GM18868 (cell line): ENCODE data around the gene RIC3.
"Not testable (repeated sequence)": the region's sequence is repeated elsewhere in the genome, so short reads cannot be mapped to it uniquely, and the experiment has no call there.

ENCODE experiments used
- ATAC-seq: cut with Tn5 transposase; IDR thresholded peaks from one replicate; pipeline ENCODE4 v1.9.1; 2021; ENCODE audit warnings: mild to moderate bottlenecking, moderate library complexity; ENCODE audit not compliant: unreplicated experiment

Gene RIC3

GRCh38 chr11:8192016-8192895 lies 23.4 kb upstream of the RIC3 start:
- ATAC-seq = peak; percentile 74

GRCh38 chr11:8190431-8190830 lies 21.6 kb upstream of the RIC3 start:
- no peak for ATAC-seq

DNA sequence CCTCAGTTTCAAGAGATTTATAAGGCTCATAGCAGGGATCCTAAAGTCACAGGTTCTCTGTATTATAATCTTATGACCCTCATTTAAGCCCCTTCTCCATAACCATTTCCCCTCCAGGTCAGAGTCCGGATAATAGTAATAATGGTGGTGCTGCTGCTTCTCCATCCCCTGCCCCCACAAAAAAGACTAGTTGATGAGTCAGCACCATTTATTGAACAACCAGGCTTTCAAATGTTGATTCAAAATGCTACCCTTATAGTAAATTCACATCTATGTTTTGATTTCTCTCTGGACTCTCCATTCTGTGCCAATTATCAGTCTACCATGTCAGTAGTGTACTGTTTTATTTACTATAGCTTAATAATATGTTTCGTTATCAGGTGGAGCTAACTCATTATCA lies 17.6 kb upstream of the RIC3 start:
- no peak for ATAC-seq

DNA sequence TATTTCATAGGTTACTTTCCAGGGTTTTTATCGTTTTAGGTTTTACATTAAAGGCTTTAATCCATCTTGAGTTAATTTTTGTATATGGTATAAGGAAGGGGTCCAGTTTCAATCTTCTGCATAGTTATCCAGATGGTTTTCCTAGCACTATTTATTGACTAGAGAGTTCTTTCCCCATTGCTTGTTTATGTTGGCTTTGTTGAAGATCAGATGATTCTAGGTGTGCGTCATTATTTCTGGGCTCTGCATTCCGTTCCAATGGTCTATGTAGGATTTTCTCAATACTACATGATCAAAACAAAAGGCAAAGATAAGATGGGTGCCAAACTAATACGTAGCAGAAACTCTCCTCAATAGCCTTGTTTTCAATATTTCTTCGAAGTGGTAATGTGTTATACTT lies 14.3 kb upstream of the RIC3 start:
- no peak for ATAC-seq

- ATAC-seq = no peak
Observed at GRCh38 chr11:8180469-8180868, 11.6 kb upstream of the RIC3 start.

- no peak for ATAC-seq
Observed at GRCh38 chr11:8178297-8178696, 9.5 kb upstream of the RIC3 start.

DNA sequence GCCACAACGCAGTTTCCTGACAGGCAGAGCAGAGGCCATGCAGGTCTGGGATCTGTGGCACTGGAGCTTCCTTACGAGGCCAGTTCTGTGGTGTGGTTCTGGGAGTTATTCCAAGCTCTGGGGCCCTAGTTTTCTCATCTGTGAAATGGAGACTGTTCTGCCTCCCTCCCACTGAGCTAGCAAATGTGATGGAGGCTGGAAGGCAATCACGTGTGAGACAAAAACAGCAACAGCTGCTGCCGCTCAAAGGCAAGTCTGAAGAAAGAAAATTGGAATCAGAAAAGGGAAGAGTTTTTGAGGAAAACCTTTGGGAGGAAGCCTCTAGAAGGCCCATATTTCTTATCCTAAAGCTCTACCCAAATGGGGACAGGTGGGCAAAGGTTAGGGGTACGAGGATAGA lies 8.3 kb upstream of the RIC3 start:
- no peak for ATAC-seq

- ATAC-seq = no peak
Observed at GRCh38 chr11:8167796-8168195, 1.0 kb downstream of the RIC3 start.

GRCh38 chr11:8164746-8165145 lies 4.1 kb downstream of the RIC3 start:
- ATAC-seq = no peak

DNA sequence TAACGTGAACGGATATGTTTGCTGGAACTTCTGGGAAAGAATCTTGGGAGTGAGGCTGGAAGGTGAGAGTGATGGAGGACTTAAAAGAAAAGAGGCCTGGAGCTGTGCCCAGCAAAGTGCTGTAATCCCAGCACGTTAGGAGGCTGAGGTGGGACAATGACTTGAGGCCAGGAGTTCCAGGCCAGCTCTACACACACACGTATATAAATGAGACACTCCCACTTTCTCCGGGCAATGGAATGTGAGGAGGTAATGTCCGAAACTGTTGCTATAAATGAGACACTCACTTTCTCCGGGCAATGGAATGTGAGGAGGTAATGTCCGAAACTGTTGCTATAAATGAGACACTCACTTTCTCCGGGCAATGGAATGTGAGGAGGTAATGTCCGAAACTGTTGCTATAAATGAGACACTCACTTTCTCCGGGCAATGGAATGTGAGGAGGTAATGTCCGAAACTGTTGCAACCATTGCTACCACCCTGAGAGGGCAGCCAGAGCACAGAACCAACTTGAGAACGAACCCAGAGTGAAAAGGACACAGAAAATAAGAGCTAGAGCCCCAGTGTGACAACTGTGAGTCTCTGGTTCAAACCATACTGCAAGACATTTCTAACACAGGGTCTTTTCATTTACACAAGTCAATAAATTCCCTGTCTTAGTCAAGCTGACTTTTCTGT lies 7.1 kb downstream of the RIC3 start:
- not testable (repeated sequence) for ATAC-seq

GRCh38 chr11:8156877-8157276 lies 11.9 kb downstream of the RIC3 start:
- no peak for ATAC-seq

- ATAC-seq = no peak
Observed at GRCh38 chr11:8149726-8150125, 19.1 kb downstream of the RIC3 start.

DNA sequence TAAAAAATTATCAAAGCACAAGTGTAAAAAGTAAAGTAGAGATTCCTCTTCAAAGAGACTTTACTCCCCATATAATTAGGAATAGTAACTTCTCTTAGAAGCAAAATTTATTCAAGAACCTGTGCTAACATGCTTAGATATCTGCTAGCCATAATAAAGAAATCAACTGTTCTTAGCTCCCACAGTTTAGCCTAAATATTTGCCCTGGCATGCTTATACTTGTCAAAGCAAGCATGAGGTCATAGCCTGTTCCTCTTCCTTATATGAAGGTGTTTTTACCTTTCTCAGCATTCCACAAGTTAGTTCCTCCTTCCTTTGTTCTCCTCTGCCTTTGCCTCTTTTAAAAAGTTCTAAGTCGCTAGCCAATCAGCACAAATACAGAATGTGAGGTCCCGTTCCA lies 30.3 kb downstream of the RIC3 start:
- no peak for ATAC-seq

GRCh38 chr11:8127447-8127846 lies 41.4 kb downstream of the RIC3 start:
- no peak for ATAC-seq

DNA sequence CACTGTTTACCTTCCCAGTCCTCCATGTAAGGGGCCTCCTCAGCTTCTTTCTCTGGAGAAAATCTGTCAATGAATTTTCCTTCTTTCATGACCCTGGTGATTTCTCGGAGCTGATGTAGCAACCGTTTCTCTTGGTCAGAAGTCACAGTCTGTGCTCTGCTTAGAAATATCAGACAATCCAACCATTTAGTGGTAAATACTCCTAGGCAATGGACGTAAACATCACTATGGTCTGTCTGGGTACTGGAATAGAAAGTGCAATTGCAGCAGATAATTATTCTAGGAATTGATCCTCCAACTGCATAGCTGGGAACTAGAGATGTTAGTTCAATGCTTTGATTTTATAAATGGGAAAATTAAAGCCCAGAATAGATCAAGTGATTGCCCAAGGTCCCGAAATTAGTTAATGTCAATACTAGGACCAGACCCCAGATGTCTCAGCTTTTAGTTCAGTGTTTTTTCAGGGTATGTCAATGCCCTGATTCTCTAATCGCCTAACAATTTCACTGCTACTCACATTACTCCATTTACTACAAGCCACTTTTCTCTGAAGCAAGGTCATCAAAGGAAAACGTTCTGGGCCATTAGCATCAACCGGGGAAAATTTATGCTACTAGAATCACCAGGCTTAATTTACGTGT lies 42.1 kb downstream of the RIC3 start:
- no peak for ATAC-seq

DNA sequence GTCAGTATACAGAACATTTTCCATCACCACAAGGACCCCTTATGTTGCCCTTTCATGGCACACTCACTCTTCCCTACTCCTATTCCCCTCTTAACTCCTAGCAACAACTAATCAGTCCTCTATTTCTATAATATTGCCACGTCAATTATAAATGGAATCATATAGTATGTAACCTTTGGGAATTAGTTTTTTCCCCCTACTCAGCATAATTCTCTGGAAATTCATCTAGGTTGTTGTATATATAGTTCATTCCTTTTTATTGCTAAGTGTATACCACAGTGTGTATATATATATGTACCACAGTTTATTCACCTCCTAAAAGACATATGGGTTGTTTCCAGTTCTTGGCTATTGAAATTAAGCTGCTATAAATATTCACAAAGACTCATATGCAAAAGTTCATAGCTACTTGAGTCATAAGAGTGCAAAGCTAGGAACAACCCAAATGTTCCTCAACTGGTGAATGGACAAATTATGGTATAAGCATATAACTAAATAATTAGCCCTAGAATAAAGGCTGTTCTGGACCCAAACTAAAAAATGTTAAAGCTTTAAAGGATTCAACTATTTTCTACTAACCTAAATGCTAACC lies 46.6 kb downstream of the RIC3 start:
- ATAC-seq = no peak

DNA sequence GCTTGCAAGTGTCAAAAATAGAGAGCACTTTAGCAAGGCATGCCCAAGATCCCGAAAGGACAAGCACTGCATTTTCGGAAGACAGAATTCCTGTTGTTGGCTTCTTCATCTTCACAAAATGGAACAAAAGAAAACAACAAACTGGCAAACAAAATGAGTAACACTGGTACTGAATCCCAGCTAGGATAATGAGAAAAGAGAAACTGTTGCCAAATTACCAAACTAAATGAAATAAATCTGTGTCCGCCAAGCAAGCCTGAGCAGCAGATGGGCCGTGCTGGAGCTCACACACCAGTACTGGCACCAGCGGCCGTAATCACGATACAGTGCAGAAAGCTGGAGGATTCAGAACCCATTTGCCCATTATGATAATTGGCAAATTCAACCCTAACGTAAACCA lies 57.2 kb downstream of the RIC3 start:
- no peak for ATAC-seq

DNA sequence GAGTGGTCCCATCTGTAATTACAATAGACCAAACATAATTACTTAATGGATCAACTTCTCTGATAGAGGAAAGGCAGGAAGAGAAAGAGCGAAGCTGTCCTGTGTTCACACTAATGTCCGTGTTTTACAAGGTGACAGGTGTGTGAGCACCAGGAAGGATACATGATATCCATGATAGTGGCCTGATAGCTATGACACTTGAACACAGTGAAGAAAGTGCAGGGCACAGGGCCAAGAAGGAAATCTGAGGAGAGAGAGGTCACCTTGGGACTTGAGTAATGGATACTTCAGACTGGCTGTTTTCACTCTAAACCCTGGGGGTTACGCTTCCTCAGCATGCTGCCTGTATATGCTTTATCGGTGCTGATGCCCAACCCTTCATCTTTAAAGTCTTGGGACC lies 58.4 kb downstream of the RIC3 start:
- no peak for ATAC-seq

DNA sequence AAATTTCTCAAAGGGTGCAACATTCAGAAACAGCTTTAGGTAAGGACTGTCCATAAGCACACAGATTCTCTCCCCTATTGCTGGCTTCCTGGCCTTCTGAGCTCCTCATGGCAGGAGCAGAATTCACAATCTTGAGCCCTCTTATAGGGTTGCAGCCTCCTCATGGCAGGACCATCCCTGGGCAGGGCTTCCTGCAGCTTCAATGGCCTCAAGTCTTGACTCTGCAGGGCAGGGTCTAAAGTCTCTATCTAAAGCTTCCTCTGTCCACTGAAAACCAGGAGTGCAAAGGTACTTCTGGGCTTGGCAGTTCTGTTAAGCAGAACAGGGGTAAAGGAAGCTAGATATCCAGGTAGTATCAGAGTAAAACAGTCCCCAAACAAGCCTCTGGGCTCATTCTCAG lies 59.1 kb downstream of the RIC3 start:
- no peak for ATAC-seq

DNA sequence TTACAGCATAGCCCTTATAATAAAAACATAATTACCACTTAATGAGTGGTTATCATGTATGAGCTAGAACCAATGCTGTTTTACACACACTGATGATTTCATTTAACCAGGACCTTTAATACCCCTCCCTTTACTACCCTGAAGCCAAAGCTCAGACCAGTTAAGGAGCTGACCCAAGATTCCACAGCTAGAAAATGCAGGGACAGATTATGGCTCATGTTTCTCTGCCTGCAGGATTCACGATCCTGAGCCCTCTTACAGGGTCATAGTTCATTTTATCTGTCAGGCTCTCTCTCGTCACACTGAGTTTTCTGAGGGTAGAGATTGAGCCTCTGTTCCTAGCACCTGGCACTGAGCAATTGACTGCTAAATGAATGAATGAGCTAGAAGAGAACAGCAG lies 60.4 kb downstream of the RIC3 start:
- no peak for ATAC-seq

DNA sequence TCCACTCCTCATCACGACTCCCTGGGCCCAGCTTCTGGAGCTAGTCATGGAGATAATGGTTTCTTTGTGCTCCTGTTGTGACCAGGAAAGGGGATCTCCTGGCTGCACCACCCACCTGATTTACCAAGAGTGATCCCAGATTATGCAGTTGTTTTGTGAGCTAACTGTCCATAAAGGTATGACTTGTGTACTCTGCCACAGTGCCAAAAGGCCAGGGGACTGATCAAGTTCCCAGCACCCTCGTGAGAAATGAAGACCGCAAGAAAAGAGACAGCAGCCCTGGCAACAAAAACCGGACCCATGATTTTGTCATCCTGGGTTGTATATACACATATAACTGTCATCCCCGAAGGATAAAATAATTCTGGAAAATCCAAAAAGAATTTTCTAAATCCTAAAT lies 61.2 kb downstream of the RIC3 start:
- no peak for ATAC-seq

- ATAC-seq = no peak
Observed at GRCh38 chr11:8106679-8107078, 62.1 kb downstream of the RIC3 start.
